Ishikawa (cell line): ENCODE data around the gene CERS3.

Source experiments
- CREB1 ChIP-seq: IDR thresholded peaks from 2 replicates; pipeline ENCODE4 v1.6.1; 2012; ENCODE audit warnings: low read depth
- EP300 ChIP-seq: IDR thresholded peaks from 2 replicates; pipeline ENCODE4 v1.6.1; 2012; ENCODE audit warnings: borderline replicate concordance
- TEAD4 ChIP-seq: IDR thresholded peaks from 2 replicates; pipeline ENCODE4 v1.6.1; 2012

DNA sequence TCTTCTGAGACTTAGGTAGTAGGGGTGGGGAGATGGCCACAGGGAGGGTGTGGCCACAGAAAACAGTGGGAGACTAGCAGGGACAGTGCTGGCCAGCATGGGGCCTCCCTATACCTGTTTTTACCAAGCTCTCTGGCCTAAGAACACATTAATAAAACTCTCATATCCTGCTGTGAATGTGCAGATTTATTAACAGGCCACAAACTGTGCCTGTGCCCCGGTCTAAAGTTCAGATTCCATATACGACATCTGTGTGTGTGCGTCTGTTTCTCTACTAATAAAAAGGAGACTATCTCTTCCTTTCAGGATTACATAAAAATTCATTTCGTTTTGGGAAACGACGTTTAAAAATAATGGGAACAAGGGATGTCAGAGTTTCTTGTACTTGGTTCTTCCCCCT, 94.2 kb downstream of the CERS3 start:
- TF ChIP-seq EP300 (no peak), TEAD4 (no peak), CREB1 (no peak)
